ENCODE data around the gene ADAMTS12.
"Not testable (repeated sequence)": the region's sequence is repeated elsewhere in the genome, so short reads cannot be mapped to it uniquely, and the experiment has no call there.

Gene ADAMTS12

DNA sequence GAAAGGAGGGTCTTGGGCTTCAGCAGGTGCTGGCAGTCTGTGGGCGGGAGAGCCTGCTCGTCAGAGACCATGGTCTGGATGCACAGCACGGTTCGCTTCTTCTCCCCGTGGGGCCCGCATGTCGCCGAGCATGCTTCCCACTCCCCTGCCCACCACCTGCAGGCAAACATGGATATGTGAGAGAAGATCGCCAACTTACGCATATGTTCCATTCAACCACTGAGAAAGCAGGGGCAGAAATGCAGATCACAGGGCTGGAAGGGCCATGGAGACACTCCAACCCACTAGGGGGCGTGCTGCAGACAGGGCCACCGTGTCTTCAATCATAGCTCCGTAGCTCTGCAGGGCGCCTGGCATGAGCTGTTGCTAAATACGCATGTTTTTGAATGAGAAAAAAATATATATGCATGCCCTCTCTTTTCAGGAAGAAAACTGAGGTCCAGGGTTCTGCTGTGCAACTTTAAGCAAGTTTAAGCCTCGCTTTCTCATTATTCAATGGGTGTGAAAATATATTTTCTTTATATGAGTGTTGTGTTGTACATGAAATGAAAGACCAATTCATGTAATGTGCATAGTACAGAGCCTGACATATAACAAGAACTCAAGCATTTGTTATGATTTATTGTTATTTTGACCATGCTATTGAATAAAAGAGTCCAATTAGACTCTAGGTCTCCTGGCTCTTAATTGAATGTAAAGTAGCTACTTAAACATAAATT lies 303.0 kb downstream of the ADAMTS12 start:
- no peak for DNase-seq (ENCODE audit: low read depth, low spot score)

DNA sequence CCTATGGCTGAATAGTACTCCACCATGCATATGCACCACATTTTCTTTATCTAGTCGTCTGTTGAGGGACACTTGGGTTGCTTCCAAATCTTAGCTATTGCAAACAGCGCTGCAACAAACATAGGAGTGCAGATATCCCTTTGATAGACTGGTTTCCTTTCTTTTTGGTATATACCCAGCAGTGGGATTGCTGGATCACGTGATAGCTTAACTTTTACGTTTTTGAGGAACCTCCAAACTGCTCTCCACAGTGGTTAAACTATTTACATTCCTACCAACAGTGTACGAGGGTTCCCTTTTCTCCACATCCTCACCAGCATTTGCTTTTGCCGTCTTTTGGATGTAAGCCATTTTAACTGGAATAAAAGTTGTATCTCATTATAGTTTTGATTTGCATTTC lies 308.5 kb downstream of the ADAMTS12 start:
- DNase-seq (ENCODE audit: low read depth, low spot score), result no peak

DNA sequence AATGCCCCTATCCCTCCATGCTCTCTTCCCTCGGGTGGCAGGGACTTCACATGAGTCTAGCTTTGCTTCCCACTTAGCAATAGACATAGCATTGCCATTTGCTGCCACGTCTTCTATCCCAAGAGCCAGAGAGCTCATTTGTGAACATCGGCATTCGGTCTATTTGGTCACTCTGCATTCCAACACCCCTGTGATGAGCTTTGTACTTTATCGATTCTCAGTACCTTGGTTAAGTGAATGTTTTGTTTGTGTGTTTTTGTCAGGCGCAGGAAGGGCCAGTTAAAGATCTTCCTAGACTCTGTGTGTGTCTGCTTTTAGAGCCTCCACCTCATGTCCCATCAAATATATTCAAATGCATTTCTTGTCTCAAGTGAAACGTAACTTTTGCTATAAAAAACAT lies 309.4 kb downstream of the ADAMTS12 start:
- DNase-seq (ENCODE audit: low read depth, low spot score), result no peak

DNA sequence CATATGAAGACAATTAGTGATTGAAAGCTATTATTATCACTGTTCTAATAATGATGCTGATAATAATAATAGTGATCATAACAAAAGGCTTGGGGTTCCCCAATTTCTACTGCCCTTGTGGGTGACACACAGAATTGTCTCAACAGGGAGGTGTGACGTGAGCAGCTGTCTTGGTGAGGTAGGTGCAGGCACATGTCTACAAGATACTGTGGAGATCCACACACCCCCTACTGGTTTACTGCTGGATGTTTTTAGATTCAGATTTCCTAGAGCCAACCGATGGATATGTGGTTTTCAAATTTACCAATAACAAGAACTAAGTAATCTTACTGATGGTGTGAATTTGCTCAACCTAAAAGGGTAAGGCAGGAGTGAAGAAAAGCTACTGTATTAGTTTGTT lies 312.0 kb downstream of the ADAMTS12 start:
- no peak for DNase-seq (ENCODE audit: low read depth, low spot score)

DNA sequence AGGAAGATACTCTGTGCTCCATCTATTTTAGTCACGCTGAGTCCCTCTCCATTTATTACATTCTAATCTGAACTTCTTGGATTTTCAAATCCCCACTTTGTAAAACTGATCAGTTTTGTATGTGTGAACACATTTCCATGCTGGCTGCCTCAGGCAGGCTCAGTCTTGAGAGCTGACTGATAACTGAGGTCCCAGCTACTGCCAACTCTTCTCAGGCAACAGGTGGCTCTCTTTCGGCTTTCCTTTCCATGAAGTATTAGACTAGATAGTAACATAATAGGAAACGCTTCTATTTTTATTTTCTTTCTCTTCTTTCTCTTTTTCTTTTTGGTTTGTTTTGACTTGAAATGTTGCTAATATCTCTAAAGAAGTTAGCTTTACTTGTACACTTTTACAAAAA lies 312.6 kb downstream of the ADAMTS12 start:
- DNase-seq (ENCODE audit: low read depth, low spot score), result no peak

DNA sequence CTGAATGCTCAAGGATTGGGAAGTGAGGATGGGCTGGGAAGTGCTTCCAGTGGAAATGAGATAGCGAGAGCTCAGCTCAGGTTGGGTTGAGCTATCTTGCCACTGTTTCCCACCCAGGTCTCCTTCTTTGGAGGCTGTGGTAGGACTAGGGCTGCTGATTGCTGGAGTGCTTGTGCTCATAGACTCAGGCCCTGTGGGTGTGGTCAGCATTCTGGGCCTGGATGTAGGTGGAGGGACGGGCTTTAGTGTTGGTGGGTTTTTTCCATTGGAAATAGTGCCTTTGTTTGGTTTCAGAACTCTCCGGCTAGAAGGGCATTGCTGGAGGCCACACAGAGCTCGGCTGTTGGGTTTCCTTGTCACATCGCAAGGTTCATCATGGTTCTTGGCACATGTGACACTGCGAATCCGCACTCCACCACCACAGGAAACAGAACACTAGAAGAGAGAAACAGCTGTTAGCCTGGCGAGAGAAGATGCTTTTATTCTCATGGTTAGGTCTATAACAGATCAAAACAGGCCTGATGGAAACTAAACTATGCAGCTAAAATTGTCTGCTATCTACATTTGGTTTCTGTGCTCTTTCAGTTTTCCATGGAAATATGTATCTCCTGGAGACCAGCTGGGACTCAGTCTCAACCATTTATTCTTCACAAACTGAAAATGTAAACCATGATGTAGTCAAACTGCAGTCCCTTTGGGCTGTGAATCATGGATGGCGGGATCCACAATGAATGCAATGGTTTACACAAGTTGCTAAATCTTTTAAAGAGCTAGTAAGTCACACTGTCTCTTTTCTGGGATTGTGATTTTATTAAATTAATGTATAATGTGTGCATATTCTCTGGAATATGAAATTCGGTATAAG lies 314.8 kb downstream of the ADAMTS12 start:
- DNase-seq (ENCODE audit: low read depth, low spot score), result no peak

DNA sequence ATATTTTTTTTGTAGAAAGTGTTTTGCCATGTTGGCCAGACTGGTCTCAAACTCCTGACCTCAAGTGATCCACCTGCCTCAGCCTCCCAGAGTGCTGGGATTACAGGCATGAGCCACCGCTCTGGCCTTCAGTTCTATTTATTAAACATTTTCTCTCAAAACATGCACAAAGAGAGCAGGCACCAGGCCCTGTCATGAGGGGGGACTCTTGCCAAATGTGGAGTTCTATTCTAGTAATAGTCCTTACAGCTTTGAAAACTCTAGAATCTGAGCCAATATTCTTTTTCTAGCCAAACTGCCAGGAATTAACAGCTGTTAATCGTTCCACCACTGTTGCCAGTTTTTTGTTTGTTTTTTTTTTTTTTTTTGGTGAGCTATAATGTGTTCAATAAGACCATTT lies 326.5 kb downstream of the ADAMTS12 start:
- DNase-seq (ENCODE audit: low read depth, low spot score), result peak; percentile 28

DNA sequence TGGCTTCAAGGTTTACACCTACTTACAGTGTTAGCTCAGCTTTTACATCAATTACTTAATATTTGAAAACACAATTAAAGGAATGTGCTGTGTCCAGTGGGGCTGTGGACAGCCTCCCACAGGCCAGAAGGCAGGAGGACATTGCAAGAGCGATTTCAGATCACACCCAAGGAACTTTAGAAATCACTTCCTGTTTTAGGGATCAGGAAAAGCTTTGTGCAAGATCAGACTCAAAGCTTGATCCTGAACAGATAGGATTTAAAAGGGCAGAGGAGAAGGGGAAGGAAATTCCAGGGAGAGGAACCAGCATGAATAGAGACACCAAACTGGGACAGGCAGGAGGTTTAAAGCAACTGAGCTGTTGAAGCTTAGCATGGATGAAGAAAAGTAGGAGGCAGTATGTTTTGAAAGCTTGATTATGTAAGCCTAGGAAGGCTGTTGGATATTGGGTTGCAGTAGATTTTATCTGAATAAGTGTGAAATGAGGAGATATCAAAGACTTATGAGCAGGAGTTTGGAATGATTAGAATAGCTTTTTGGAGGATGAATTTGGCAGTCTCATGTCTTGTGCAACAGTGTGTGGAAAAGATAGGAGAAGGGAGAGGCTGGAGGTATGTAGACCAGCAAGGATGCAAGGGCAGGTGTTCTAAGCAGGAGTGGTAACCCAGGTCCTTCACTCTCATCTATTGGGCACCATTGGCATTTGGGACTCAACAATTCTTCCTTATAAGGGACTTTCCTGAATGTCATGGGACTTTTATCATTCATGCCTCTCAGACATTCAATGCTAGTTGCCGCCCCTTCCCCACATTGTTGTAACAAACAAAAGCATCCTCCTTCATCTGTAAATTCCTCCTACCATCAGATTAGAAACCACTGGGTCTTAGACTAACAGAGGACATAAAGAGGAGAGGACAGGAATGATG lies 327.5 kb downstream of the ADAMTS12 start:
- DNase-seq (ENCODE audit: low read depth, low spot score), result no peak

DNA sequence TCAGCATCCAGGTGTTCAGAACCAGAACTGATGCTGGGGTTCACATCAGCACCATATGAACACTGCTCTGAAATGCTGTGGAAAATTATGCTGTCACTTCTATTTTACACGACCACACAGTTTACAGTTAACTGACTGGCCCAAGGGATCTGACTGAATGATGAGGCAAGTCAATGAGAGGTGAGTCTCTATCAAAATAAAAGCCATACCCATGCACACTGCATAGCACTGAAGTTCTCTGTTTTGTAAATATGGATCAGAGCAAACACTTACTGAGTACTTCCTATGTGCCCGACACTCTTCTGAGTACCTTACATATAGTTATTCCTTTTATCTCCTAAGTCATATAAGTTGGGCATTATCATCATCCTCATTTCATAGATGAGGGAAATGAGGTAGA lies 328.3 kb downstream of the ADAMTS12 start:
- DNase-seq (ENCODE audit: low read depth, low spot score), result no peak

DNA sequence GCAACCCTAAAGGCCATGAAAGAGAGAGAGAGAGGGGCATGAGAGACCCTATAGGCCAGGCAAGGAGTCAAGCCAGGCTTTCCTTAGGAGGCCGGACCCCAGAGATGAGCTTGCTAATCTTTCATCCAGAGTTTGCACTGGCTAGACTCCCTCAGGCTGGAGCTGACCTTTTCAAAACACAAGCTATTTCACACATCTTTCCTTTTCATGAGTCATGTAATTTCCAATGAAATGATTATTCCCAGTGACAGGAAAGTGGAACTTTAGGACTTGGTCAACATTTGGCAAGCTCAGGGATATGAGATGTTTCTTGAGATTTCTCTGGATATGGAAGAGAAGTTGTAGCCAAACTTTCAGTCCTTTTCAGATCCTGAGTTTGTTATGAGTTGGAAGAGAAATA lies 333.3 kb downstream of the ADAMTS12 start:
- DNase-seq (ENCODE audit: low read depth, low spot score), result no peak

DNA sequence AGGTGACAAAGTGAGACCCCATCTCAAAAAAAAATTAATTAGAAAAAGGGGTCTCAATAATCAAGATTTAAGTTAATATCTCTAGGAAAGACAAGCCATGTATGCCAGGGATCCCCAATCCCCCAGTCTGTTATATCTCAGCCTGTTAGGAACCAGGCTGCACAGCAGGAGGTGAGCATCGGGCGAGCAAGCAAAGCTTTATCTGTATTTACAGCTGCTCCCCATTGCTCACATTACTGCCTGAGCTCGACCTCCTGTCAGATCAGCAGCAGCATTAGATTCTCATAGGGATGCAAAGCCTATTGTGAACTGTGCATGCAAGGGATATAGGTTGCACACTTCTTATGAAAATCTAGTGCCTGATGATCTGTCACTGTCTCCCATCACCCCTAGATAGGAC lies 334.2 kb downstream of the ADAMTS12 start:
- no peak for DNase-seq (ENCODE audit: low read depth, low spot score)

DNA sequence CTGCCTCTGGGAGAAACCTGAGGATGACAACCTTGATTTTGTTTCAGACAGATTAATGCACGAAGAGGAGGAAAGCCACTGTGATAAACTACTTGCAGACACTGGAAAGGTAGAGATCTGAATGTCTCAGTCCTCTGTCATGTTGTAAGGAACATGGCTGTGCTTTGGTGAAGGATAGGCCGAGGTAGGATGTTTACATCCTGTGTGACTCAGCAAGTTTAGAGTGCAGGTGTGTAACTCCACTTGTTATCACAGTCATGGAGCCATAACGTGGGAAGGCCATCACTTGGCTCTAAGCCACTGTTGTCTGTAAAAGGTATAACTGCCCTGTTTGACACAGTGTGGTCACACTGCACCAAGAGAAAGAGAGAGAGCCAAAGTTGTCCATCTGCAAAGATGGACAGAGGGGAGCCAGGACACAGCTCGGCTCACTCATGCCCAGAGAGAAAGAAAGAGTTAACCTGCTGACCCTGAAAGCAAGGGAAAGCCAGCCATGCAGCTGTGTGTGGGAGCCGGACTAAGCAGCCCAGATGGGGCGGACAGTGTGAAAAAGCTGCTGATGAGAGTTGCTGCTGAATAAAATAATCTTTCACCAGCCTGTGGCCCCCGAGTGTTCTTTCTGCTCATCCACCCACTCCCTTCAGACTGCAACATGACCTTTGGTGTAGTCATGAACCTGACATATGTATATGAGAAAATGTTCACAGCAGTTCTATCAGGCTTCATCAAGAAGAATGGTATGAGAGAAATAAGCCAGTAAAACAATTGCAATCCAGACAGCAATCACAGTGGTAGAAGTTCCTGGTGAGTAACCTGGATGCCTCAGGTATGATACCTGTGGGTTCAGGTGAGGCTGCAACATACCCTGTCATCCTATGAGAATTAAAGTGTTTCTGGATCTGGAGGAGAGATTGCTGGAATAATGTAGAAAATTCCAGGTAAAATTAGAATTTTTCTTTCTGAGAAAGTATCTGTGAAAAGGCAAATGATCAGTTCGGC lies 335.2 kb downstream of the ADAMTS12 start:
- no peak for DNase-seq (ENCODE audit: low read depth, low spot score)

DNA sequence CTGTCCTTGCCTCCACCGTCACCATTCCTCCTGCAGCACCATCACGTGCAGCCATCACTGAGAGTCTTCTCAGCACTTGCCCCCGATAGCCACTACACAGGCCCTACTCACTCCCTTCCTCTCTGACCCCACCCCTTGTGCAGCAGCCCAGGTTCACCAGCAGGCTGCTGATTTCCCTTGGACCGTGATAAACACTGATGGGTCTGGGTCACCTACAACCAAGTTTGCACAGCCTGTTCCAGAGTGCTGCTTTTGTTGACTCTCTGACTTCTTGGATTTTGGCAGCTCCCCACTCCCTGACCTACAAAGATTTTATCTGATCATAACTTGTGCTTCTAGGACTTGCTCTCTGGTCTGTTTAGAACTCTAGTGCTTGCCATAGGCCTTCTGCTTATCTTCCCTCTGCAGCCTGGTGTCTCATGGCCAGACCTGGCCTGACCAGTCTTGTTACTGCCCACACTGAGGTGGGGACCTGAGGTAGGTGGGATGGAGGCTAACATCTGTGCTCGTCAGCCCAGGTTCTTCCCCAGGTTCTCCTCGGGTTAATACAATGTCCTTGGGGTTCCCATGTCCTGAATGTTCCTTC lies 341.7 kb downstream of the ADAMTS12 start:
- DNase-seq (ENCODE audit: low read depth, low spot score), result no peak

DNA sequence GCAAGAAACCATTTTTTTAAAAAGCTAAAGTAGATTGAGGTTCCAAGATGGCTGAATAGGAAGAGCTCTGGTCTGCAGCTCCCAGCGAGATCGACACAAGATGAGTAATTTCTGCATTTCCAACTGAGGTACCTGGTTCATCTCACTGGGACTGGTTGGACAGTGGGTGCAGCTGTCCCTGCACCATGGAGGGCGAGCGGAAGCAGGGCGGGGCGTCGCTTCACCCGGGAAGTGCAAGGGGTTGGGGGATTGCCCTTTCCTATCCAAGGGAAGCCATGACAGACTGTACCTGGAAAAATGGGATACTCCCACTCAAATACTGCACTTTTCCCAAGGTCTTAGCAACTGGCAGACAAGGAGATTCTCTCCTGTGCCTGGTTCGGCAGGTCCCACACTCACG lies 352.0 kb downstream of the ADAMTS12 start:
- DNase-seq (ENCODE audit: low read depth, low spot score), result not testable (repeated sequence)

DNA sequence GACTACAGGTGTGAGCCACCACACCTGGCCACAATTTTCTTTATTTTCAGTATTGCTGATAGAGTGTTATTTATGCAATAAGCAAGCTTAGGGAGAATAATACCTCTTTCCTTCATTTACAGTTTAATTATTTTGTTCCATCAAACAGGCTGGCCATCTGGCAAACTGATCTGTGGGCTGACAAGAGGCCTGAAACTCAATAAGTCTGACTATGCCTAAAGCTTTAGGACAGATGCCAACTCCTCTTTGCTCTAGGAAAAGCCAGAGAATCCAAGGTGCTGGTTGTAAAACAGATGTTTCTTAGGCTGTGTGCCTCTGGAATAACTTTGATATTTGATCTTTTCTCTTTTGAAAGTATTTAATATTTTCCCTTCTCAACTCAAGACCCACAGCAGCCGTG lies 352.6 kb downstream of the ADAMTS12 start:
- DNase-seq (ENCODE audit: low read depth, low spot score), result no peak

DNA sequence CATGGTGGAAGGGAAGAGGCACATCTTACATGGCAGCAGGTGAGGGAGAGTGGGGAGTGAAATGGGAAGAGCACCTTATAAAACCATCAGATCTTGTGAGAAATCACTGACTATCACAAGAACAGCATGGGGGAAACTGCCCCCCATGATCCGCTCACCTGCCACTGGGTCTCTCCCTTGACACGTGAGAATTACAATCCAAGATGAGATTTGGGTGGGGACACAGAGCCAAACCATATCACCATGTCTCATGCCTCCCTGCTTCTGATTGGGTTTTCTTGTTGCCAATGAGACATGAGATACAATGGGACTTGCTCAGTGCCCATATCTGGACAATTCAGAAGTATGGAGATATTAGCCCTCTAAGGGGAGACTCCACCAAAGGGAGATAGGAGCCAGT lies 353.6 kb downstream of the ADAMTS12 start:
- no peak for DNase-seq (ENCODE audit: low read depth, low spot score)

DNA sequence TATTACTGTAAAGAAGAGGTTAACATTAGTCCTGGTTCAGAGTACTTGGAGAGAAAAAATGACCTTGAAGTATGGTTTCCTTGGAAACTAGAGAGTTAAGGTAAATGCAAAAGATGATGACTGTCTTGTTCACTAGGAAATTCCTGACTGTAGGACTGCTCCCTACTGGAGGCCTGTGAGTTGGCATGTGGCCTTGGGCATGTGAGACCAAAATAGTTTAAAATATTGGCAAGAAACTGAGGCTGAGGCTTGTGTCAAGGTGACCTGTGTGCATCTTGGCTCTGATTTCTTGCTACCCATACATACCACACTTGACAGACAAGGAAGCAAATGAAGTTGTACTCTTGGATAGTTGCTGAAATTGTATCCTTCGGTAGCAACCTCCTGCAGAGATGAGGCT lies 354.6 kb downstream of the ADAMTS12 start:
- DNase-seq (ENCODE audit: low read depth, low spot score), result no peak

DNA sequence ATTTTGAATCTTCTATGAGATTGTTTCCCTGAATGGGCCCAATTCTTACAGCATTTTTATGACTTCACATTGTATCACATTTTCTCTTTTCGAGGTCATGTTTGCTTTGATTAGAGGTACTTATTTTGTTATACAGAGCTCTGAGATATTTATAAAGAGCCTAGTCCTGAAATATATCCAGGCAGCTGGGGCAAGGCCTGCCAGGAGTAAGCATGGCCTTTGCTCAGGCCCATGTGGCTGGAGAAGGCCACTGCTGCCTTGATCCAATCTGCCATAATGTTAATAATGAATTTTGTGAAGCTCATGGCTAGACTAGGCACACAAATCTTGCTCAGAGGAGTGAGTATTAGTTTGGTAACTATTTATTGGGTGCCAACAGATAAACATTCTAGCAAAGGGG lies 355.0 kb downstream of the ADAMTS12 start:
- no peak for DNase-seq (ENCODE audit: low read depth, low spot score)

DNA sequence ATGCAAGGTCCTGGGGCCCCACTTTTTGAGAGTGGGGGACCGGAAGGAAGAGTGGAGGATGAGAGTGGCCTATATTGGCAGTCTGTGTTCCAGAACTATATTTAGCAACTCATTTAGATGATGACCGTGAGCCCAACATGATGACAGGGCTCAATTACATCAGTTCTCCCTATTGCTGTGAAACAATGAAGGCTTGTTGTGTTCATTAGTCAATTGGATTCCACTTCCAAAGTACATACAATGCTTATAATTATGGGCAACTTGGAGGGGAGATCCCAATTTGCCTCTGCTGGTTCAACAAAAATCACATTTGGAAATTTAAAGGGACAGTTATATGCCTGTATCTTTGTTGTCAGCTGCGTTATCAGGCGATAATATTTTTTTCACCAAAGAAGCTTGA lies 360.0 kb downstream of the ADAMTS12 start:
- no peak for DNase-seq (ENCODE audit: low read depth, low spot score)

DNA sequence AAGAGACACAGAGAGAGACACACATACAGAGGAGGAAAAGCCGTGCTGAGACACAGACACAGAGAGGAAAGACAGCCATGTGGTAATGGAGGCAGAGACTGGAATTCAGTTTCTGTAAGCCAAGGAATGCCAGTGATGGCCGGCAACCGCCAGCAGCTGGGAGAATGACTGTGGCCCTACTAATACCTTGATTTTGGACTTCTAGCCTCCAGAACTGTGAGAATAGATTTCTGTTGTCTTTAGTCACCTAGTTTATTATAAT lies 360.8 kb downstream of the ADAMTS12 start:
- DNase-seq (ENCODE audit: low read depth, low spot score), result no peak
